GM18907 (cell line): ENCODE data around the gene TELO2.

Experiments used
- ATAC-seq: cut with Tn5 transposase; IDR thresholded peaks from one replicate; pipeline ENCODE4 v1.9.1; 2021; ENCODE audit warnings: mild to moderate bottlenecking, moderate library complexity; ENCODE audit not compliant: unreplicated experiment

The TELO2 gene

GRCh38 chr16:1550696-1551095 lies 57.5 kb downstream of the TELO2 start:
- ATAC-seq, result no peak

DNA sequence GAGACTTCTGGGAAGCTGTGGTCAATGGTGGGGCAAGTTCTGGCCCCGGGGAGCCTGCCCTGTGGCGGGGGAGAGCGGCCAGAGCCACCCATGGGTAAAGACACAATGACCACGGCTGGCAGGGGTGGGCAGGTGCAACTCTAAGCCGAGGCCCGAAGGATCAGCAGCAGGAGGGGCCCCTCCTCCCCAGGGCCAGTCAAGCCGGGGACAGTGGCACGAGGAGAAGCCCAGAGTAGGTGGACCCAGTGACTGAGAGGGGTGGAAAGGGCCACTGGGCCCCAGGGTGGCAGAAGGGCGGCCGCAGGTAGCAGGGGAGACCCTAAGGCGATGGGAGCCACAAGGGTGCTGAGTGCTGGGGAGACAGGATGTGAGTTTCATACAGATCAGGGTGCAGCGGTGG lies 58.0 kb downstream of the TELO2 start:
- ATAC-seq, result no peak

DNA sequence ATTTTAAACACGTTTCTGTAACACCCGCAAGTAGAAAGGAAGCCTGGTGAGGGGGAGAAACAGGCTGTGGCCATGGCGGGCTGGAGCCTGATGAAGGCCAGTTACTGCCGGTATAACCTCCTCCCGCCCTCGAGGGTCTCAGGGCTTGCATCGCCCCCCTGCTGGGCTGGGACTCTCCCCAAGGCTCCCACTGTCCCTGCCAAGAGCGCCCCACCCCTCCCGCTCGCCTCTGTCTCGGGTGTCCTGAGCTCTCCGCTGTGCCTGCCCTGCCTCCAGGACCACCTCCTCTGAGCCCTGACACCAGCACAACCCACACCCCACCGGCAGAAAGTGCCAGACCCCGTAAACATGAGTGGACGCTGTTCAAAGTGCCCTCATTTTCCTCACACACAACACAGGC lies 59.0 kb downstream of the TELO2 start:
- ATAC-seq, result no peak

- ATAC-seq, result no peak
These were observed 61.0 kb downstream of the TELO2 start for GRCh38 chr16:1553946-1554825.

GRCh38 chr16:1554826-1555445 lies 61.8 kb downstream of the TELO2 start:
- no peak for ATAC-seq

DNA sequence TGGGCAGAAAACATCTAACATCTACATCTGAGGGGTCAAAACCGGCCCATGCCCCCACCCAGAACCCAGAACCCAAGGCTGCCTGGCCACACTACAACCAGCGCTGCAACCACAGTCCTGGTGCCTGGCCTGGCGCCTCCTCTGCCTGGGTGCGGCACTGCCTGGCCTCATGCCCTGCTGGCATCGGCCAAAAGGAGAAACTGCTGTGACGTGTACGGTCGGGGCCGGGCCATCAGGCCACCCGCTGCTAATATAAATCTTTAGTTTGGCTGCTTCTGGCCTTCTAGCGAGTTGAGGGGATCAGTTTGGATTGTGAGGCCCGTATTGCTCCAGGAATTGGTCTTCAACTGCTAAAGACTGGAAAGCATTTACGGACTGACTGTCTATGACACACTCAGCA lies 63.1 kb downstream of the TELO2 start:
- no peak for ATAC-seq

GRCh38 chr16:1557074-1557473 lies 63.9 kb downstream of the TELO2 start:
- ATAC-seq, result no peak

DNA sequence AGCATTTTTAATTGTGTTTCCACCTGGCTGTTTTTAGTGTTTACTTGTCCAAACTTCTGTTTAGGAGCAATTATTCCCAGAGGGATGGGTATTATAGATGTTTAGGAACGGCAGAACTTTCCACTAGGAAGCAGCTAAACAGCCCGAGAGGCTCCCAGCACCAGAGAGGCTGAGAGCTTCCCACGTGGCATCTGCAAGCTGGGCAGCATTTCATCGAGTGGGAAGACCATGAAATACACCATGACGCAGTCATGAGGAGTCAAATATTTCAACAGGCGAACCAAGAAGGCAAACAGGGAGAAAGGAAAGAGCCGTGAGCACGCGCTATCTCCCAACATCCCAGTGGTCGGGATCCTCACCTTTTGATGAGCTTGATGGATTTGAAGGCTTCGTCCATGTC lies 64.4 kb downstream of the TELO2 start:
- ATAC-seq, result no peak

GRCh38 chr16:1559446-1559975 lies 66.4 kb downstream of the TELO2 start:
- ATAC-seq, result no peak
